GM18867 (cell line): Measurements from ENCODE around the gene MISP.
"Not testable (repeated sequence)": the region's sequence is repeated elsewhere in the genome, so short reads cannot be mapped to it uniquely, and the experiment has no call there.

Experiments
- ATAC-seq: cut with Tn5 transposase; IDR thresholded peaks from one replicate; pipeline ENCODE4 v1.9.1; 2021; ENCODE audit warnings: mild to moderate bottlenecking, moderate library complexity; ENCODE audit not compliant: unreplicated experiment

The MISP gene

DNA sequence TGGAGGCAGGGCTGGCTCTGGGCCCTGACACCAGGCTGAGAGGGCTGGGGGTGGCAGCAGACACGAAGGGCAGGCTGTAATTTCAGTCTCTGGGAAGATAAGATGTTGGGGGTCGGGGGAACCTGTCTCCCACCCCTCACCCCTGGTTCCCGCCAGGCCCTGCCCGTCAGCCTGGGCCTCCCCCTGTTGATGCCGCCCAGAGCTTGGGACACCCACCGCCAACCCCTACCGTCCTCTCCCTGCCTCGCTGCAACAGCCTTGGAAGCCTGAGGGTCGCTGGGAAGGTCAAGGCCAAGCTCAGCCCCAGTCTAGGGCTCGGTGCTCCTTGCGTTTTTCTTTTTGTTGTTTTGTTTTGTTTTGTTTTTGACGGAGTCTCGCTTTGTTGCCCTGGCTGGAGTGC lies 27.7 kb upstream of the MISP start:
- no peak for ATAC-seq

DNA sequence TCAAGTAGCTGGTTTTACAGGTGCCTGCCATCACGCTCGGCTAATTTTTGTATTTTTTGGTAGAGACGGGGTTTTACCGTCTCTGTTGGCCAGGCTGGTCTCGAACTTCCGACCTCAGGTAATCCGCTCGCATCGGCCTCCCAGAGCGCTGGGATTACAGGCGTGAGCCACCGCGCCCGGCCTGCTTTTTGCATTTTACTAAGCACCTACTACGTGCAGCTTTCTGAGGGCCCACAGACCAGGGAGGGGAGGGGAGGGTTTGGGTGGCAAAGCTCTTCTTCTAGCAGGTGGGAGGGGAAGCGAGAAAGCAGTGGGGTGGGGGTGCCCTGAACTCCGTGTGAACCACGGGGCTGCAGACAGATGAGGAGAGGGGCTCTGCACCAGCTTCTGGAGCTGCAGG lies 27.2 kb upstream of the MISP start:
- ATAC-seq: no peak

DNA sequence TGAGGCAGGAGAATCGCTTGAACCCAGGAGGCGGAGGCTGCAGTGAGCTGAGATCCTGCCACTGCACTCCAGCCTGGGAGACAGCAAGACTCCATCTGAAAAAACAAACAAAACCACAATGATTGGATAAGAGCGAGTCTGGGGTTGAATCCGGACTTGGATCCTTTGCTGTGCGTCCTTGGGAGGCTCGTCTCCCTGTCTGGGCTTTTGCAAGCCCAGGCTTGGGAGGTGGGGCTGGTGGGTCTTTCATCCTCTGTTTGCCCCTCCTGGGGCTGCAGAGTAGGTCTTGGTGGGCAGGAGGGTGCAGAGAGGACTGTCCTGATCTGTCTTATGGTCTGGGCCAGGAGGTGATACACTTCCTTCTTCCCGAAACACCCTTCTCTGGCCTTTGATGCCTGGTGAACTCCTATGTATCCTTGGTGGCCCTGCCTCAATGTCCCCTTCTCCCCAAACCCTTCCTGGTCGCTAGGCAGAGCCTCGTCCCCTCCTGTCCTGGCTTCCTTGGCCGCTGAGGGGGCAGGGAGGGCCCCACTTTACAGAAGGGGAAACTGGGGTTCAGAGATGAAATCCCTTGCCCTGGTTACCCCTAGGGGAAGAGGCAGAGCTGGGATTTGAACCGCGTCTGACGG lies 25.3 kb upstream of the MISP start:
- ATAC-seq: no peak

DNA sequence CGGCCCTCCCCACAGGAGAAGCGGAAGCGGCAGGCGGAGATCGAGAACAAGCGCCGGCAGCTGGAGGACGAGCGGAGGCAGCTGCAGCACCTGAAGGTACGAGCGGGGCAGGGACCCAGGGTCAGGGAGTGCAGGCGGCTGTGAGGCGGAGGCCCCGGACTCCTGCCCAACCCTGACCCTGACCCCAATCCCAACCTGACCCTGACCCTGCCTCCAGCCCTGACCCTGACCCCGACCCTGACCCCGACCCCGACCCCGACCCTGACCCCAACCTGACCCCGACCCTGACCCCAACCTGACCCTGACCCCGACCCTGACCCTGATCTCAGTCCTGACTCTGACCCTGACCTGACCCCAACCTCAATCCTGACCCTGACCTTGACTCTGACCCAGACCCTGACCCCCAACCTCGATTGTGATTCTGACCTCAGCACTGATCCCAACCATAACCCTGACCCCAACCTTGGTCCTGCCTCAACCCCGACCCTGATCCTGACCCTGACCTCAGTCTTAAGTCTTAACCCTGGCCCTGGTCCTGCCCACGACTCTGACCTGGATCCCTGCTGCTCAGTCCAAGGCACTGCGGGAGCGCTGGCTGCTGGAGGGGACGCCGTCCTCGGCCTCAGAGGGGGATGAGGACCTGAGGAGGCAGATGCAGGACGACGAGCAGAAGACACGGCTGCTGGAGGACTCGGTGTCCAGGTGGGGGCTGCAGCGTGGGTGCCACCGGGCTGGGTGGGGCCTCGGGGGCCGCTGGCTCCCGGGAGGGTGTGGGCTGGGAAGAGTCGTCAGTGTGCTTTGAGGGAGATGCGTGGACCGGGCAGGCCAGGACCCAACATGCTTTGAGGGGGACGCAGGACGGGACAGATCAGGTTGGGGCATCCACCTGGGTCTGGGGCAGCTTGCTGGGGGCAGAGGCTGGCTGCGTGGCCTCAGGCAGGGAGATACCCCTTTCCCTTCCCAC lies 23.6 kb upstream of the MISP start:
- ATAC-seq: no peak

DNA sequence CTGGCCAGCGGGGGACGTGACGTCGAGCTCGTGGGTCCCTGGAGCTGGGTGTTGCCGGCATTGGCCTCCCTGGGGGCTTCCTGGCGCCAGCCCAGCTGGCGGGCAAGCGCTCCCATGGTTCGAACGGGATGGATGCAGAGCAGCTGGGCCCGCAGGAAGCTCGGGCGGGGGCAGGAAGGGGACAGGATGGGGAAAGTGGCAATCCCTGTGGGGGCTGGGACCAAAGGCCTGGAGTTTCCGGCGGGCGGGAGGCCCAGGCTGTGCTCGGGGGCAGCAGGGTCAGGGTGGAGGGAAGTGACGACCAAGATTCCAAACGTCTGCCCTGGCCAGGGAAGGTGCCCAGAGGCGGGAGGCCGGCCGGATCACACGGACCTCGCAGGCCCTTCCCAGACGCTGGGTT lies 22.9 kb upstream of the MISP start:
- ATAC-seq: no peak

DNA sequence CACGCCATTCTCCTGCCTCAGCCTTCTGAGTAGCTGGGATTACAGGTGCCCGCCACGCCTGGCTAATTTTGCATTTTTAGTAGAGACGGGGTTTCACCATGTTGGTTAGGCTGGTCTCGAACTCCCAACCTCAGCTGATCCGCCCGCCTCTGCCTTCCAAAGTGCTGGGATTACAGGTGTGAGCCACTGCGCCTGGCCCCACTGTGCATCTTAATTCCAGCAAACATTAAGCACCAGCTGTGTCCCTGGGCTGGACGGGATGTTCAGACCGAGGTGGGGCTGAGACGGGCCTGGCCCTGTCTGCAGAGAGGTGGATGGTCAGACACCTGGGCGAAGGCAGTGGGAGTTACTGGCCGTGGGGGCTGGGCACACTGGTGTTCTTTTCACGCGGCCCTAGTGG lies 21.3 kb upstream of the MISP start:
- not testable (repeated sequence) for ATAC-seq

DNA sequence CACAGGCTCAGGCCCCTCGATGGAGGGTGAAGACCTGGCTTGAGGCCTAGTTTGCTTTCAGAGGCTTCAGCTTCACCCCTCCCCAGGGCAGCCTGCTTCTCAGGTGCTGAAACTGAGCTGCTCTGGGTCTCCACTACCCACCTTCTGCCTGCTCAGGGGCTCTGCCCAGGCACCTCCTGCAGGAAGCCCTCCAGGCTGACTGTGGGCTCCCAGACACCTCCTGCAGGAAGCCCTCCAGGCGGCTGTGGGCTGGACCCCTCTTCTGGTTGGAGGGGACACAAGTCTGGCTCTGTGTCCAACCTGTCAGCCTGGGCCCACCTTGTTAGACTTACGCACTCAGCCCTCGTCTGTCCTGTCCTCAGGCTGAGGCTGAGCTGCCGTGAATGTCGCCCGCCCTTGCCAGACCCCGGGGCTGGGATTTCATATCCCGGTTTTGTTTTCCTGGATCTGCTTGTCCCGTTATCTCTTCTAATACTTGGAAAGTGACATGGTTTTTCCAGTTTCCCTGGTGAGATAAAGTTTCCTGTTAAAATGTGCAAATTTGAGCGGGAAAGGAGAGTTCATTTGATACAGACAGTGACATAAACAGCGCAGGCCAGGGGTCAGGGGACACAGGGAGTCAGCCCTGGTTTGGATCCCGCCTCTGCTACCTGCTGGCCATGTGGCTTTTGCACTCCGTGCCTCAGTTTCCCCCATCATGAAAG lies 20.8 kb upstream of the MISP start:
- ATAC-seq: no peak

DNA sequence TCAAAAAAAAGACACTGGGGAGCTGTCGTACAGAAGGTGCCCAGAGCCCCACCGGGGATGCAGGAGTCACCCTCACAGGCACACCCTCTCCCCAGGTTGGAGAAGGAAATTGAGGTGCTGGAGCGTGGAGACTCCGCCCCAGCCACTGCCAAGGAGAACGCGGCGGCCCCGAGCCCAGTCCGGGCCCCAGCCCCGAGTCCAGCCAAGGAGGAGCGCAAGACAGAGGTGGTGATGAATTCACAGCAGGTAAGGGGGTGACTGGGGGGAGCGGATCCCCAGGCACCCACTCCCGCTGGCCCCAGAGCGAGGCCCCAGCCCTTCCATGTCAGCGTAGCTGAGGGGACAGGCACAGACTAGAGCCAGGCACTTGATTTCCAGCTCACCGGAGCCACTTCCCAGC lies 19.9 kb upstream of the MISP start:
- no peak for ATAC-seq

DNA sequence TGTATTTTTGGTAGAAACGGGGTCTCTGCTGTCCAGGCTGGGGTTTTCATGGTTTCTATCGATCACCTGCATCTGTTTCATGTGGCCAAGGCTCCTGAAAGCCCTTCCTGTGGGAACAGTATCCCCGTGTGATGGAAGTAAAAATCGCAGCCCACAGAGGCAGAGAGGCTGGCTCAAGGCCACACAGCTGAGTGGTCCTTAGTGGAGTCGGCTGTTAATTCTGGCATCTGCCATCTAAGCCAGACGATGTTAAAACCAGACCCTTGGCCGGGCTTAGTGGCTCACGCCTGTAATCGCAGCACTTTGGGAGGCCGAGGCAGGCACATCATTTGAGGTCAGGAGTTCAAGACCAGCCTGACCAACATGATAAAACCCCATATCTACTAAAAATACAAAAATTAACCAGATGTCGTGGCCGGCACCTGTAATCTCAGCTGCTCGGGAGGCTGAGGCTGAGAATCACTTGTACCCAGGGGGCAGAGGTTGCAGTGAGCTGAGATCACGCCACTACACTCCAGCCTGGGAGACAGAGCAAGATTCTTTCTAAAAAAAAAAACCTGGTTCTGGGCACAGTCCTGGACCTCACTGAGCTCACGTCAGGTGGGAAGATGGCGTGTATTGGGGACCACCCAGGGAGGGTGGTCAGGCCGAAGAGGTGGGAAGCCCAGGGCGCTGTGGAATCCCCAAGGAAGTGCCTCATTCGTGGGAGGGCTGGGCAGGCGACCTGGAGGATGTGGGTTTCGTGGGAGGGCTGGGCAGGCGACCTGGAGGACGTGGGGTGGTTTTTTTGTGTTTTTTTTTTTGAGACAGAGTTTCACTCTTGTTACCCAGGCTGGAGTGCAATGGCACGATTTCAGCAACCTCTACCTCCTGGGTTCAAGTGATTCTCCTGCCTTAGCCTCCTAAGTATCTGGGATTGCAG lies 18.5 kb upstream of the MISP start:
- no peak for ATAC-seq

DNA sequence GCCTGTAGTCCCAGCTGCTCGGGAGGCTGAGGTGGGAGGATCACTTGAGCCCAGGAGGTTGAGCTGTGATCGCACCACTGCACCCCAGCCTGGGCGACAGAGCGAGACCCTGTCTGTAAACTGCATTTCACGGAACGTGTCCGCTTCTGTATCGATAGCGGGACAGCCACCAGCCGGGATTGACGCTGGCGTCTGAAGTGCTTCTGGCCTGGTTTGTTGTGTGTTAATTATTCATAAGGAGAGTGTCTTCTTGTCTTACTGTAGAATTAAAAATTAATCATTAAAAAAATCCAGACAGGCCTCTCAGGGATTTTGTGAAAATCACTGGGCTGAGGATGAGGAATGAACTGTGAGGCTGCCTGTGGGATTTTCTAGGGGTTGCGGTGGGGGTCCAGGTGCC lies 16.2 kb upstream of the MISP start:
- no peak for ATAC-seq

DNA sequence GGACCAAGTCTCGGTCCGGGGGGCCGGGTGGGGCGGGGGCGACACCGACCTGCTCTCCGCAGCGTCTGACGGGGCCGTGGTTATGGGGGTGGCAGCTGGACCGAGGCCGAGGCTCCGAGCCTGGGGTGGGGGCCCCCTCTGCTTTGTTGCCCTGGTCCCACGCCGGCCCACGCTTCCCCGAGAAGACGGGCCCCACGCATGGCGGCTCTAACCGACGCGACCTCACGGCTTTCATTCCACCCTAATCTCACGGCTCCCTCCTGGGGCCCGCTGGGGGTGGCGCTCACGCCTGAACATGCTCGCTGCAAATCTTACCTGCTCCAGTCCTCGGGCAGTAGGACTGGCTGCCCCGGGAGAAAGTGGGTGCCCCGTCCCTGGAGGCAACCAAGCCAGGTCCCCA lies 14.8 kb upstream of the MISP start:
- ATAC-seq: no peak

DNA sequence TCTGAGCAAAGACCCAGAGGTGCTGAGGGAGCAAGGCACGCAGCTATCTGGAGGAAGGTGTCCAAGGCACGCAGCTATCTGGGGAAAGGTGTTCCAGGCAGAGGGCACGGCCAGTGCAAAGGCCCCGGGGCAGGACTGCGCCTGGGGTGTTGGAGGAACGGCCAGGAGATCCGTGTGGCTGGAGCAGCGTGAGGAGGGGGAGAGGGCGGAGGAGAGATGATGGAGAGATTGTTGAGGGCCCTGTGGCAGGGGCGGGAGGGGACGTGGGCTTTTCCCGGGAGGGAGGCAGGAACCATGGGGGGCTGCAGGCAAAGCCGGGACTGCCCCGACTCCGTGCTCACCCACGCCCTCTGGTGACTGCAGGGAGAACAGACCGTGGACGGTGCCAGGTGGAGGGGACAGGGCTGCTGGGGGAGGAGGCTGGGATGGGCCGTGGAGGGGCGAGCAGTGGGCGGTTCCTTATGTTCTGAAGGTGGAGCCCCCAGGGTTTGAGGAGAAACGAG lies 13.3 kb upstream of the MISP start:
- no peak for ATAC-seq

DNA sequence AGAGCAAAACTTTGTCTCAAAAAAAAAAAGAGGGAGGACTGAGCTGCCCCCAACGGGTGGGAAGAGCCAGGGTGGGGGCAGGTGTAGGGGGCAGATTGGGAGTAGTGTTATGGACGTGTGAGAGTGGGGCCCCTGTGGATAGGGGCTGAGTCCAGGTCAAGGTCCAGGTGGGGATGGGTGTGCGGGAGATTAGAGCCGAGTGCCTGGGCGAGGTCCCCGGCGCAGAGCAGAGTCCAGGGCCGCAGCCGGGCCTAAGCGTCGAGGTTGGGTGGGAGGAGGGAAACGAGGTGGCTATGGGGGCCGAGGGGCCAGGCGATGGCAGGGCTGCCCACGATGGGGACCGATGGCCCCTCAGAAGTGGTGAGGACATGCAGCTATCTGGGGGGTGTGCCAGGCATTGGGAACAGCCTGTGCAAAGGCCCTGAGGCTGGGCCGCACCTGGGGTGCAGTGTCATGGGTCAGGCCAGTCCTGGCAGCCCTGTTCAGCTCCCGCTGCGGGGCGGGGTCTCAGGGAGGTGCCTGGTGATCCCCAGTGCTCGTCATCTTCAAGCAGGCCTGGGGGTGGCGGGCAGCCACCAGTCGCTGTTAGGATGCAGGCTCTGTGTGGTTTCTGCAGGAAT lies 12.3 kb upstream of the MISP start:
- no peak for ATAC-seq

DNA sequence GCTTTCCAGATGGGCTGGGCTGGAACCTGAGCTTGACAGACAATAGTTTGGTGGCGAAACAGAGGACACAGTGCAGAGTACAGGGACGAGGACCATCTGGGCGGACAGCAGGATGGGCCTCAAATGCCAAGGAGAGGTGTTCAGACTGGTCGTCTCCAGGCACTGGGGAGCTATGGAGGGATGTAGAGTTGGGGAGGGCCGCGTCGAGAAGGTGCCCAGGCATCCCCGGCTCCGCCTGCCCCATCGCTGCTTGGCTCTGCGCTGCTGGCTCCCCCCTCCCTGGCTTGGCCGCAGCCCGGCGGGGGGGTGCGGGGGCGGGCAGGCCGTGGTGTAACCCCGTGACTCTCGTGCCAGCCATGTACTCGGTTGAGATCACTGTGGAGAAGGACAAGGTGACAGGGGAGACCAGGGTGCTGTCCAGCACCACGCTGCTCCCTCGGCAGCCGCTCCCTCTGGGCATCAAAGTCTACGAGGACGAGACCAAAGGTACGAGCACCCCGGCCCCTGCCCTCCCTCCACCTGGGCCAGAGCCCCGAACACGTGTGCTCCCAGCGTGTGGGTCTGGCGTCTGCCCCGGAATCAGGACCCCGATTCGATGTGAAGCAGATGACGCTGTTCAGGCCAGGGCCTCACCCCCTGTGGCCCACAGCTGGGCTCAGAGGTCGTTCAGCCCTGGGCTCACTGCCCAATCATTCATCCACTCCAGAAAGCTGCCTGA lies 10.8 kb upstream of the MISP start:
- no peak for ATAC-seq

DNA sequence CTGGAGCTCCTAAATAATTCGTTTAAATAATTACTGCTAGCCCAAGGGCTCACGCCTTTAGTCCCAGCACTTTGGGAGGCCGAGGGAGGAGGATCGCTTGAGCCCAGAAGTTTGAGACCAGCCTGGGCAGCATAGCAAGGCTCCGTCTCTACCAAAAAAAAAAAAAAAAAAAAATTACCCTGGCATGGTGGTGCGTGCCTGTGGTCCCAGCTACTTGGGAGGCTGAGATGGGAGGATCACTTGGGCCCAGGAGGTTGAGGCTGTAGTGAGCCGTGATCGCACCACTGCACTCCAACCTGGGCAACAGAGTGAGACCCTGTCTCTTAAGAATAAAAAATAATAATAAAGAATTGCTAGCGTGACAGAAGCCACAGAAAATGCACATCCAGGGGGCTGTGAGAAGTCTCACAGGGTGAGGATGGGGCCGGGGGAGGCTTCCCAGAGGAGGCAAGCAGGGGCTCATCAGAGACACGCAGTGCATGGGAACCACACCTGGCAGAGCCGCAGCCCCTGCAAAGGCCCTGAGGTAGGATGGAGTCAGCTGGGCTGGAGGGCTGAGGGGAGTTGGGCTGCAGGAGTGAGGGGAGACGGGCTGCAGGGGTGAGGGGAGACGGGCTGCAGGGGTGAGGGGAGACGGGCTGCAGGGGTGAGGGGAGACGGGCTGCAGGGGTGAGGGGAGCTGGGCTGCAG lies 10.0 kb upstream of the MISP start:
- not testable (repeated sequence) for ATAC-seq

DNA sequence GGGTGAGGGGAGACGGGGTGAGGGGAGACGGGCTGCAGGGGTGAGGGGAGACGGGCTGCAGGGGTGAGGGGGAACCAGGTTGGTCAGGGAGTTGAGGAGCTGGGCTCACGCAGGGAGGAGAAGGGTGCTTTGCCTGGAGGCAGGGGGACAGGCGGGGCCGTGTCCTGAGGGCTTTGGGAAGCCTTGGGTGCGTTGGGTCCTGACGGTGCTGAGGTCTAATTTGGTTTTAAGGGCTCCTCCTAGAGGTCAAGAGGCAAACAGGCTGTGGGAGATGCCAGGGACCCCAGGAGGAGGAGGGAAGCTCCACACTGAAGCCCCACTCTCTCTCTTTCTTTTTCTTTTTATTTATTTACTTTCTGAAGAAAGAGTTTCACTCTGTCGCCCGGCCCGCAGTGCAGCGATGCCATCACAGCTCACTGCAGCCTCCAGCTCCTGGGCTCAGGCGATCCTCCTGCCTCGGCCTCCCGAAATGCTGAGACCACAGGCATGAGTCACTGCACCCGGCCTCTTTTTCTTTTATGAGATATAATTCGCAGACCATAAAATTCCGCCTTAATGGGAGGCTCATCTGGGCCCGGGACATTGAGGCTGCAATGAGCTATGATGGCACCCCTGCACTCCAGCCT lies 9.3 kb upstream of the MISP start:
- no peak for ATAC-seq

DNA sequence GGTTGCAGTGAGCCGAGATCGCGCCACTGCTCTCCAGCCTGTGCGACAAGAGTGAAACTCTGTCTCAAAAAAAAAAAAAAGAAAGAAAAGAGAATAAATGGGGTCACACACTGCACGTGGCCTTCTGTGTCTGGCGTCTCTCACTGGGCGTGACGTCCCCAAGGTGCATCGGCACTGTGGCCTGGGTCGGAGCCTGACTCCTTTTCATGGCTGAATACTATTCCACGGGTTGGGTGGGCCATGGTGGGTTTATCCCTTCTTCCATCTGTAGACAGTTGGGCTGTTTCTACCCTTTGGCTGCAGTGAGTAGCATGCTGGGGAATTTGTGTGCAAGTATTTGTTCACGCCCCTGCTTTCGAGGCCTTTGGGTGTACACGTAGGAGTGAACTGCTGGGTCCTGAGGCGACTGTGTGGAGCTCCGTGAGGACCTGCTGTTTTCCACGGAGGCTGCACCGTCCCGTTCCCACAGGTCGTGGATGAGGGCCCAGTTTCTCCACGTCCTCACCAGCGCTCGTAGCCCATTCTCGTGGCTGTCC lies 8.3 kb upstream of the MISP start:
- no peak for ATAC-seq

DNA sequence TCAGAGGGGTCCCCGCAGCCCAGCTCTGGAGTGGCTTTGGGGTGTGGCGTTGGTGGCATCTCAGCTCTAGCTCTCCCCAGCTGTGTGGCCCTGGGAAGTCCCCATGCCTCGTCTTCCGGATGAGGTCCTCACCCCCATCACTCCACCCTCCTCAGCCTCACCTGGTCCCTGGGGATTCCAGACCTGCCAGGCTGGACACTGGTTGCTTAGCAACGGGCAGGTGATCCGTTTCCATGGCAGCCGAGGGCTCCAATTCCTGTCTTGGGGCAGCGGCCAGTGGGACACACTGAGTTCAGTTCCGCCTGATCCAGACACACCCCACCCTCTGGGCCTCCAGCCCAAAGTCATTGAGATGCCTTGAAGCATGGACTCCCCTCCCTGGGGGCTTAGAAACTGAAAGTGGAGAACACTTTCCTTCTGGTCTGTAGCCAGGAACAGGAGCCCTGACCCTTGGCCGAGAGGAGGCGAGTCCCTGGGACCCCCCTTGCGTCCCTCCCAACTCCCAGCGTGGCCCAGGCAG lies 7.7 kb upstream of the MISP start:
- no peak for ATAC-seq
